Fibroblast of skin of right quadriceps (primary cell): ENCODE data around the gene LHPP.

Experiments used
- DNase-seq: peaks from one replicate; pipeline ENCODE4 v3.0.0-alpha.2; 2013

LHPP gene

DNA sequence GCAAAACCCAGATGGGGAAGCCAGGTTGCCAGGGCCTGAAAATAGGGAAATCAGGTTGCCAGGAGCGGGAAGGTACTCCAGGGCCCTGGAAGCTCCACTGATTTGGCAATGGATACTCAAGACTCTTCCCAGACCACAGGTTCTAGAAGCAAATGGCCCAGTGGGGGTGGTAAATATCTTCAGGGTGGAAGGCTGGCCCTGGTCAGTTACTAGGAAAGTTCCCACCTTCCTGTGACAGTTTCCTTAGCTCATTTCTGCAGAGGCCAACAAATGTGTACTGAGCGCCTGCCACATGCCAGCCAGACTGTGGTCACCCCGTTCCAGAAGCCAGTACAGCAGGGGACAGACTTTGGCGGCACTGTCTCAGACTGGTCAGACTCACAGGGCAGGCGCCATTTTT, 168.9 kb downstream of the LHPP start:
- DNase-seq = no peak

DNA sequence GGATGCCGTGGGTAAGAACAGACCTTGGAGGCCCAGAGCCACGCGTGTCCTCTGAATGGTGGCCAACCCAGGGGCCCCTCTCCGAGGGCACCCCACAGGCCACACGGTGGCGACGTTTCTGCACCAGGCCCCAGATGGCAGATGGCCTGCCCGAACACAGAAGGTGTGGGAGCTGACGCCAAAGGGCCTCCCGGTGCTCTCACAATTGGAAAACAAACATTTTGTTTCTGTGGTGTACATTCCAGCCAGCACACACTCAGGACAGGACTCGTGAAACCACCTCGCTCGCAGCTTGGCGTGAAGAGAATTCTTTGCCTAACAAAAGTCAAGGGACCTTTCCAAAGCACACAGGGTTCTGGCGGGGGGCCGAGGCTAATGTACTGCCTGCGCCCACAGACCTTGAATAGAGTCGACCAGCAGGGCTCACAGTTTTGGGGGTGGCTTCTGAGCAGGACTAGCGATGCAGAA, 170.5 kb downstream of the LHPP start:
- DNase-seq = peak; percentile 9

DNA sequence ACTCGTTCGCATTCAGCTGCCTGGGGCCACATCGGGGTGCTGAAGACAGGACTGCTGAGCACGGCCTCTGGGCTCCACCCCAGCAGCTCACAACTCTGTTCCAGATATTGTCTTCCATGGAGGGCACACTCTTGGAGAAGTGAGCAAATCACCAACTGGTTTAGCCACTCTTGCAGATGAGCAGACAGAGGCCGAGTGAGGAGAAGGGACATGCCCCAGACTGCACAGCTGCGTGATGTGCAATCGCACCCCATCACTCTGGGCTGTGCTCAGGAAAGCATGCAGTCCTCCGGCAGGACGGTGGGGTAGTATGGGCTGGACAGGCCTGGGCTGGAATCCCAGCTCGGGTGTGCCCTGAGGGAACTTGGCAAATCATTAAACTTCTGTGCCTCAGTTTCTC, 170.9 kb downstream of the LHPP start:
- DNase-seq = no peak

DNA sequence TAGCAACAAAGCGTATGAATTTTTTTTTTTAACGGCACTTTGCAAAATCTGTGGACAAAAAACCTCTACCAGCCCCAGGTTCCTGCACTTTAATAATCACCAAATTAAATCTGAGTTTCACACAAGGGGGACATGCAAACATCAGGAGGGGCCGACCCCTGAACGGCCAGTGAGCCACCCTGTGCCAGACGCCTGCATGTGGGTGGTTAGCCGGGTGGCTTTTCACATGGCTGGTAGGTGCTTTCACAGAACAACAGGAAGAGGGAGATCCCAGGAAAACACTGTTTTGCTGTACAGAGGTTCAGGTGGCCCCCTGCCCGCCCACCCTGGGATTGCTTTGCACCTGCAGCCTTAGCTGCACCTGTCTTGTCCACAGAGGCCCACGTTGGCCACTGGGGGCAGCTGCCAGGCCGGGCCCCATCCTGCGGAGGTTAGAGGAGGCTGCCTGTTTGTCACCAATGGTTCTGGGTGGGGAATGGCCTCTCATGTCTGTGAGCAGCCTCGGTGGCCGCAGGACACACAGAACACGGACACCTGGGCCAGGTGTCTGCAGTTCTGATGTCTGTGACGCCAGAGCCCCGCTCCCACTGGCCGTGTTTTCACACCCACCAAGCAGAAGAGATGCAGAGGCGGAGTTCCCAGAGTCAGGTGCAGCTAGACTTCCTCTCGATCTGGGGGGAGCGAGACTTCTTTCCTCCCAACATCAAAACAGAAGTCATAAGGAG, 174.8 kb downstream of the LHPP start:
- no peak for DNase-seq

DNA sequence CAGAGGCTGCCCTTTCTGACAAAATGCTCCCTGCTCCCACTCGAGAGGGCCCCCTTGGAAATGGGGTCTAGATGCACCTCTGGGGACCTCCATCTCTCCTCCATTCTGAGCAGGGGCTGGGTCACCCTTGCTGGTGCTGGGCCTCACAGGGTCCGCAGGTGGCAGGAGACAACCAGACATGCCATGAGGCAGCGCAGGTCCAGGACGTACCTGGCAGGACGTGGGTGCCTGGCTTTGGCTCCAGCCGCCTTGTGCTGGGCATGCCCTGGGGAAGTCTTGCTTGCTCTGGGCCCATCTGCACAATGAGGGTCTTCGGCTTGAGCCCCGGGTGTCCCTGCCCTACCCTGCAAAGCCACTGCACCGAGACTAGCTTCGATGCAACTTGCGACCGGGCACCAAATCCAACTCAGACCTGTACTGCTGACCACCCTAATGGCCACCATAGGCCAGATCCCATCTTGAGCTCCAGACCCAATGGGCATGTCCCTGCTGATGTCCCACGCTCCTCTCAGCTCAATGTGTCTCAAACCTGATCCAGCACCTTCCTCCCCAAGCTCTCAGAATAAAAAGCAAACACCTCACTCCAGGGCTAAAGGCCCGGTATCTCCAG, 175.6 kb downstream of the LHPP start:
- no peak for DNase-seq

DNA sequence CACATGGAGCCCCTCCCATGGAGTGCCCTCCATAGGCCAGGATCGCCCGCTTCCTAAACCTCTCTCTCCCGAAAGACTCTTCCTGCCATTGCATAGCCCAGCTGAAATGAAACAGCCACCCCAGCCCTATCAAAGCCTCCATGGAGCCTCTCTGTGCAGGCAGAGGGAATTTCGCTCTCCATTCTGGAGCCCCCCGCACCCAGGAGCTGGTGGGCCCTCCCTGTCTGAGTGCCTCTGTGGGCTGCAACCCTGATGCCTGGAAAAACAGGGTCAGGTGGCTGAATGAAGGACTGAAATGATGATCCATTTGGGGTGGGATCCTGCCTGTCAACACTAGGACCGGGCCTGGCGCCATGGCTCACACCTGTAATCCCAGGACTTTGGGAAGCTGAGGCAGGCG, 176.1 kb downstream of the LHPP start:
- DNase-seq = no peak

DNA sequence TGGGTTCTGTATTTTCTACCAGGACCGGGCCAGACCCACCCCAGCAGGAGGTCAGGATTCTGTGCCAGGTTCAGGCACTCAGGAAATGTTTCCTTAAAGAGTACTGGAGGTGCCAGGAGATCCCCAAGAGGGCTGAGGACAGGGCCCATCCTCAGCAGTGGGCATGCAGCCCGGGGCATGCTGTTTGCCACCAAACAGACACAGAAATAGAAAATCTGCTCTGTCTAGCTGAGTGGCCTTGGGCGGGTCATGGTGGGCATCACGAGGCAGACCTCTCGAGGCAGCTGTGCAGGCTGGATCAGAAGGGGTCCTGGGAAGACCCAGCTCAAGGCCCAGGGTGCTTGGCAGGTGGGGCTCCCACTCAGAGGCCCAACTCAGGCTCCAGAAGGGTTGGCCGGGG, 177.6 kb downstream of the LHPP start:
- DNase-seq = no peak

DNA sequence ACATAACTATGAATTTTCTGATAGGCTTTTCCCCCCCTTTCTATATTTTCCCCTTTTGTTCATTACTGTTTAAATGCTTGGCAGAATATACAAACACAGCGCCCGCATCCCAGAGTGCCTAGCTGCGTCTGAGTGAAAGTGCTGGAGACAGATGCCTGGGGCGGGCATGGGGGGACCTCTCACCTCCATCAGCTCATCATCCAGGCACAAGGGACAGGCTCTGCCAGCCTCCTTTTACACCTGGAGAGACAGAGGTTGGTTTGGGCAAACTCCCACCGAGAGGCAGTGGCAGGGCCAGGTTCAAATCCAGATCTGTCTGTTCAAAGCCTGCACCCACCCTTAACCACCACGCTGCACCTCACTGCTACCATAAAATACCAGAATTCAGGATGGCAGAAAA, 178.0 kb downstream of the LHPP start:
- DNase-seq = no peak

DNA sequence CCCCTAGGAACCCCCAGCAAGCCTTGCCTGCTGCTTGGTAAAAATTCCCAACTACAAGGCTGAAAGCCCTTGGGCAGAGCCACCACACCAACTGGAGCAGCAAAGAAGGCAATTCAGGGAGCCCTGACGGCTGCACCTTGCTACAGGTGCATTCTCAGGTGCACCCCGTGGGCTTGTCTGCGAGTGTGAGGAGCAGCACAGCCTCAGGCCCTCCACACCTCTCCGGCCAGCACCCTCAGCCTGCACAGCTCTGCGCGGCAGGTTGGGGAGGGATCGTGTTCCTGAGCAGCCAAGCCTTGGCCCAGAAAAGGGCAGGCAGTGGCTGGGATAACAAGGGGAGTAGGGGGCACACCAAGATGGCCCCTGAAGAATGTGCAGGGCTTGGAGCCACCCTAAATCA, 178.4 kb downstream of the LHPP start:
- DNase-seq = no peak

DNA sequence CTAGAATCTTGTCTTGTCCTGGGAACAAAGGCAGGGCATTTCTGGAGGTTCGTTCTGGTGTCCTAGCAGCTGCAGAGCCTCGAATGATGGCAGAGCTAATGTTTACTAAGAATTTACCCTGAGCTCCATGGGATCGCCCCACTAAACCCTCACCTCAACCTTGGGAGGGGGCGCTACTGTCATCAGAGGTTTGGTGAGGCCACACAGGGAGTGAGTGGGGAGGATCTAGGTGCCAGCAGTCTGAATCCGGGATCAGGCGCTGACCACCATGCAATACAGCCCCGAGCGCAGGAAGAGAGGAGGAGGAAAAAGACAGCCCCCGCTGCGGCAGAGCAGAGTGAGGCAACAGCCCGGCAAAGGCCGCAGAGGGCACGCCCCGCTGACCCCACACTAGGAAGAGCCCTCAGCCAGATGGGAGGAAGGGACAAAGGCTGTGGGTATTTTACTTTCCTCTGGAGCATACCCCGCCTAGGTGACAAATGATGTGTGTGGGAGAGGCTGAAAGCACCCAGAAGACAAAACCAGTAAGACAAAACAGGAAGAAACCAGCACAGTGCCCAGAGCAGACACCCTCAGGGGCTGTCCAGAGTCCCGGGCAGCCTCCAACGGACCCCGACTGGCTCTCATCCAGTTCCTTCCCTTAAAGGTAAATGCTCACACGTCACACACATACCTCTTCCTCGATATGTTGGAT, 179.1 kb downstream of the LHPP start:
- no peak for DNase-seq

DNA sequence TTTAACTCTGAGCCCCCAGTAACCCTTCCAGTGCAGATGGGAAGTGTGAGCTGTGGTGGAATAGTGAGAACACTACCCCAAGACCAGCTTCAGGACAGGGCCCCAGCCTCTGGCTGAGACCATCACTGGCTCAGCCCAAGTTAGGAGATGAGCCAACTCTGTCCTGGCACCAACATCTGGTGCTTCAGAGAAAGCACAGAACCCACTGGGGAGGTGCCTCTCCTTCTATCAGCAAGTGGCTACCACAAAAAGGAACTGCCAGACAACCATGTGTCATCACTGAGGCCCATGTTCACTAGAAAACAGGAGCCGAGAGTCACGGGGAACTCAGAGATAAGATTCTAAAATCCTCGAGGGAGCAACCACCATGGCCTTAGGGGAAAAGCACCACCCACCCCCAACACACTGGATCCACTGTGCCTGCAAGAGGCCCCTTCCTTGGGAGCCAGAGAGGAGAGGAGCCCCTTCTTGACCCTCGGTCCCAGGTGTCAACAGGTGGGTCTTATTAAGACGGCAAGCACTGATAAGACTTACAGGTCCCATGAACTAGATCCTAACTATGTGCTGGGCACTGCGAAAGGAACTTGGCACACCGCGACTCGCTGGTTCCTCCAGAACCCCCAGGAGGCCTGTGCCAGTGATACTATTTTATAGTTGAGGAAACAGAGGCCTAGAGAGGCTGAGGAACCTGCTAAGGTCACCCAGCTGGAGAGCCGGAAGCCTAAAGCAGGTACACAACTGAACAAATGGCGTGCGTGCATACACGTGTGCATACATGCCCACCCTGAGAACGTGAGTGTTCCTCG, 179.9 kb downstream of the LHPP start:
- DNase-seq = peak; percentile 22

DNA sequence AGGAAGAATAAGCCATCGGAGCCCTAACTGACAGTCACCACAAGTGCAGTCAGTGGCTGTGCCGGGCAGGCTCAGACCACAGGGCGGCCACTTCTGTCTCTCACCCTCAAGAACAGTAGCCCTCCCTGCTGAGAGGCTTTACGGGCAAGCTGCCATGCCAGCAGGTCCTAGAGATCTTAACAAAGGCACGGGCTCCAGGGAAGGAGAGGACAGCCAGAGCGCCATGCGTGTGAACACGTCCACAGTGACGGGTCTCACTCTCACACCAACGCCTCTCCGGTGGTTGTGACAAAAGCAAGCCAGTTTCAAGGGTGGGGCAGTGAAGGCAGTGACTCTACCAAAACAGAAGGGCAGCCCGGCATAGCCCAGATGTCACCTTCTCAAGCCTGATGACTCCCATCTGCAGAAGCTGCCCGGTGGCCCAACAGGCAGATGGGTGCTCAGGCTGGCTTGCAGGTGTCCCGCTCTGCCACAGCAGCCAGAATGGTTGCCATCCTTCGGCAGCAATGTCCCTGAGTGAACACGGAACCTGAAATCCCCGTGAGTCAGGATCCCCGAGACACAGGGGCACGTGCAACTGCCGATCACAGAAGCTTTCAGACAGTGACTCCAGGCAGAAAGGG, 180.6 kb downstream of the LHPP start:
- no peak for DNase-seq

DNA sequence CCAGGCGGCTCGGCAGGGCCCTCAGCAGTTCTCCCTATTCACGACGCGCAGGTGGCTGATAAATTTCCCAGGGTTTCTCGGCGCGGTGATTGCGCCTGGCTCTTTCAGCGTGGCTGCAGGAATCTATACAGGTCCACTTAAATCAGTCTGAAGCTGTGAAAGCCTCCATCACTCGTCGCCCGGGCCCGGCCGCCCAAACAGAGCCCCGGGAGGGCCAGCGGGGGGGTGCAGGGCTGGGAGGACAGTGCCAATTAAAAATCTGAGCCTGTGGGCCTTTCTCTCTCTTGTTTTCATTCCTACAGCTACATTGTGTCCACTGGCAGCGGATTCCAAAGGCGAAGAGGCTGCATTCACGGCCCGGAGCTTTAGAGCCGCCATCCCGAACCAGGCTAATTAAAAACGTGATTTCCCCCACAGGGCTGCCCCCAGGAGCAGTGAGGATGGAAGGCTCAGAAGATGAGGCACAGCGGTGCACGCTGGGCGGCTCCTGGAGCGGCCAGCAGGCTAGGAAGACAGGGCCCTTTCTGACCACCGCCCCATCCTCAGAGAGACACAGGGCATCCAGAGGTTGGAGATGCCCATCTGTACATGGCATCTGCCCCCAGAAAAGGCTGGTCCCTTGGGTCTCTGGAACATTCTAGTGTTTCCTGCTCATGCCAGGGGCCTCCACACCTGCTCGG, 181.8 kb downstream of the LHPP start:
- DNase-seq = no peak

DNA sequence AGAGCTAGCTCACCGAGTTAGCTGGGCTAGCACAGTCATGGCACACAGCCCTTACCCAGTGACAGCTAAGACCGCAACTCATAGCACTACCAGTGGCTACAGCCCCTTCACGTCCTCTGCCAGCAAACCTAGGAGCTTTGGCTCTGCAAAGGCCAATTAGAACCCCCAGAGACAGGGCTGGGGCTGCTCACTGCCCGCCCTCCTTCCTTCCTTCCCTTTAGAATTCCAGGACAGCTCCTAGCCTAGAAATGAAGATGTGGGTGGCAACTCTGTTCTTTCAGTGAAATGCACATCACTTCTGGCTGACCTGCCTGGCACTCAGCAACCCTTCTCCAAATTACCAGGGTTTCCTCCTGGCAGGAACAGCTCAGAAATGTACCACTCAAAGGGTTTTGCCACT, 182.6 kb downstream of the LHPP start:
- no peak for DNase-seq

DNA sequence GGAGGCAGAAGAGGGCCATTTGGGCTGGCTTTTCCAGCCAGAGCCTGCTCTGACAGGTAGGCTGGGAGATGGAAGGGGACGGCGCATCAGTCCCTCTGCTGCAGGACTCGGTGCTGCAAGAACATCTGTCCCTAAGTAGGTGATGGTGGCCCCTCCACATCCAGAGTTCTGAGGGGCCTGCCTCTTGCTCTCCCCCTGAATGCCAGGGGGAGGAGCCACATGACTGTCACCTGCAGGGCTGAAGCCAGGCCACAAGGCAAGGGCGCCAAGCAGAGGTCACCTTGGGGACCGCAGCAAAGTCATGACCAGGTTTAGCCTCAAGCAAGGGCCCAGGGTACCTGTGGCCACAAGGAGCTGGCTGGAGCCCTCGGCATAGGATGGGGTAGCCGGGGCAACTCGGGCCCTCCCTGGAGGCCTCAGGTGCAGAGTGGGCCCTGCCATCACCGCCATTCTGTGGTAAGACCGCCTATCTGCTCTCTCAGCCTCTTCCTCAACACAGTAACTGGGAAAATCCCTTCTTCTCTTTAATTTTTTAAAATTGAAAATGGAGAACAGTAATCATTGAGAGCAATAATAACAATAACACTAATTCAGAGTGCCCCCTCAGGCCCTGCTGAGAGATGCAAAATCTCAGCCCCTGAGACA, 183.3 kb downstream of the LHPP start:
- DNase-seq = no peak

DNA sequence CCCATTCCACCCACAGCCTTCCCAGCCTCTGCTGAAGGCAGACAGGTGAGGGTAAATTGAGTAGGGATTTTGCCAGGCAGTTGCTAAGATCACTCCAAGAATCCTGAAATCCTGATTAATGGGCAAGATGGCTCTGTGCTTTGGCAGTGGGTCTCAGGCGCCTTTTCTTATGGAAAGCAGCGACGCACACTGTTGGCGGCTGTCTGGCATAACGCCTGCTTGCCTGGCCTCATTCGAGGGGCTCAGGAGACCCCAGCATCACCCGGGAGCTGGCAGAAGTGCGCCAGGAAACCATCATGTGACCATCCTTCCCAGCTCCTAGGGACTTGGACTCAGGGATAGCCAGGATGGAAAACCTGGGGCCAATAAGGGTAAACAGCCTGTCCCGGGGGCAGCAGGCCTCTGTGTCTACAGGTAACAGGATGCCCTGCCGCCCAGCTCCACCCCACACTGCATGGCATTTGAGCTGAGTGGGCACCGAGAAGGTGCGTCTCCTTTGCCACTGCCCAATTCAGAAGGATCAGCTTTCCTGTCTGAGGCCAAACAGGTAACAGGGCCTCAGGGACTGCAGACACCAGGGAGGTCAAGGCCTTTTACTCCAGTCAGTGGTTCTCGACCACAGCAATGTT, 184.0 kb downstream of the LHPP start:
- no peak for DNase-seq

DNA sequence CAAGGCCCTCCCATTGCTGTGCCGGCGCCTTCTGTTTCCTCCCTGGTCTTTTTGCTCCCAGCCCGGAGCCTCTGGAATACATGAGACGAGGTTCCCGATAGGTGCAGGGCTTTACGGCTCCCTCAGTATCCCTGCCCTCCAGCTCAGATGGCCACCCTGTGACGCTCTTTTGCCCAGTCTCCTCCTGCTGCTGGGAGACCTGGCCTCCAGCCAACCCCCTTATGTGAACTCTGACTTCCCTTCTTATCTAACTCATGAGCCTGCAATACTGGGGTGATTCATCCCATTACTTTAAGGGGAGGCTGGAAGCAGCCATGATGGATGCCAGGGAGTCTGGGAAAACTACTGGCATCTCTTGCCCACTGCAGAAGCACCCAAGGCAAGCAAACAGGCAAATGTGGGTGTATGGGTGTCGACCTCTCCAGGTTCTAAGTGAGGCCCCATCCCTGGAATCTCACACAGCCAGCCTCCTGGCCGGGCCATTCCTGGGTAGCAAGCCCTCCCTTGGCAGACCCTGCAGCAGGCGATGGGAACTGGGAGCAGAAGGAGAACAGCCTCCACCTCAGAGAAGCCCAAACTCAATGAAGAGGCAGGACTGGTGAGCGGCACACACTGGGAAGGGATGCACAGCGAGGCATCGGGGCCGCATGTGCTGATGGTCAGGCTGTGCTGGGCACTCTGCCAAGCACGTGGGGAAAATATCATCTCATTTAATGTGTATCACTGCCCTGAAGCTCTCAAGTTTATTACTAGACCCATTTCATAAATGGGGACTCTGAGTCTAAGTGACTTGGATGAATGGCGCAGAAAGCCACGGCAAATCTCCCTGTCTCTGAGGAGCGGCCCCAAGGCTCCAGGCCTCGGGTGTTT, 185.1 kb downstream of the LHPP start:
- peak; percentile 73 for DNase-seq

DNA sequence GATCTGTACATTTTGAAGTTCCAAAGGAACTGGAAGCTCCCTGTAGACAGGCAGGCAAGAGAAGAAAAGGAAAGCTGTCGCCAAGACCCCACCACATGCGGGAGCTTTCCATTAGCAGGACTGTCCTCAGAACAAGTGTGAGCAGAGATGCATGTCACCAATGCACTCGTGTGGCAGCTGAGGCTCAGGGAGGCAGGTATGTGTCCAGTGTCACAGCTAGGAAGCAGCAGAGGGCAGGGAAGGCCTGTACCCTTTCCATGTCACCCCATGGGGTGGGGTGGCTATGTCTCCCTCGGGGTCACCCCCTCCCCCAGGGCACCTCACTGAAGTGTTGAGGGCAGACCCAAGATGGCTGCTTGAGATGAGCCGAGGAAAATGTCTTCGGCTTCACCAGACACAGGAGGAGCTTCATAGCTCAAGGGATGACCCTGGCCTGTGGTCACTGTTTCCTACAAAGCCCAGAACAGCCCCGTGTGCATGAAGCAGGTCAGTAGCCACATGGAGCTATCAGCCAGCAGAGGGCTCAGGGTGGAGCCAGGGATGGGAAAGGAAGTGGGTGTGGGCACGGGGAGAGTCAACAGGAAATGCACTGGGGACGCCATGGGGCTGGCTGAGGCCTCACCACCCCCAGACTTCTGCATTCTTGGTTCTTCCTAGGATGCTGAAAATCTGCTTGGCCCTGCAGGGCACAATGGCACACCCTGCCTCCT, 186.0 kb downstream of the LHPP start:
- DNase-seq = peak; percentile 21

DNA sequence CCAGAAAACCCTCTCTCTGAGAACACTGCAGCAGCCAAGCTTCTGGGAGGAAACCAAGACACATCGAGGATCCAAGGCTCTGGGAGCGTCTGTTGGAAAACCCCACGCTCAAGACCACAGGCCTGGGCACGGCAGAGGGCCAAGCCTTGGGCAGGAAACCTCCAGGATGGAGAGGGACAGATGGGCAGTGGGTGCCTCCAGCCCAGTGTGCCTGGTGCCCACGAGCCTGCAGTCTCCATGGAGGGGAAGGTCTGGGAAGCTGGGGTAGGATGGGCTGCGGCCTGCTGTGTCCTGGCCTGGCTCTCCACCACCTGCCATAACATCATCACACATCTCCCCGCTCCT, 186.5 kb downstream of the LHPP start:
- DNase-seq = no peak

DNA sequence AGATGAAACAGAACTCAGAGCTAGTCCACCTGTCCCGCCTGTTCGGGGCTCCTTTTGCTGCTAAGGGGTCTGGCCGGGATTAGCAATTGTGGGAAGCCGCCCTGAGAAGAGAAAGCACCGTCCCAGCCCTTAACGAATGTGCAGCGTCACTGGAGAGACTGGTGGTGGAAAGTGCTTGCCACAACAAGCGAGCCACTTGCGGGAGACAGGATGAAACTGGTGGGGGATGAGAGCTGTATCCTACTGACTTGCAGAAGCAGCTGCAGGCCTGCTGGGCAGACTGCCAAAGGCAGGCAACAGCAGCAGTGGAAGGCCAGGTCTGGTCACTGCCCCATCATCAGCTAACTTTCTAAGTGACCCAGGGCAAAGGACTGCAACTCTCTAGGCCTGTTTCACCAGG, 187.1 kb downstream of the LHPP start:
- DNase-seq = peak; percentile 65
